B cell (primary cell): ENCODE results near the gene USP7. TPM values are rescaled to one million over a fixed set of nuclear protein-coding genes. Genes with fewer than 3 reads are reported as not detected.

Source experiments
- ATAC-seq: fragments of 200-7000 bp; cut with Tn5 transposase; one replicate; pipeline ENCODE4 v1.10.0; 2021; ENCODE audit warnings: low read depth, mild to moderate bottlenecking, moderate number of reproducible peaks, moderate library complexity
- CTCF ChIA-PET: fragments of 350-600 bp; sonication (Branson Sonifier 250); formaldehyde crosslinking; loops from one replicate; lab custom pipeline; 2021; ENCODE audit warnings: antibody characterized with exemption, inconsistent platforms; lab: Charles Lee
- POLR2A ChIA-PET: fragments of 350-600 bp; sonication (Branson Sonifier 250); formaldehyde crosslinking; loops from one replicate; lab custom pipeline; 2021; ENCODE audit warnings: antibody characterized with exemption; lab: Charles Lee
- DNase-seq: peaks from one replicate; pipeline ENCODE4 v3.0.0; 2013
- H2AFZ ChIP-seq: 2 replicates; pipeline ENCODE4 v1.6.1; 2012; ENCODE audit warnings: mild to moderate bottlenecking, low read depth, low read length; ENCODE audit not compliant: insufficient read depth, poor library complexity, severe bottlenecking
- H3K27ac ChIP-seq, 2 donors: 1 replicate in 1 of 2; 2 replicates in 1 of 2; pipeline ENCODE4 v1.5.1; 2012 to 2013; ENCODE audit warnings: low read length in 2 of 2, mild to moderate bottlenecking in 2 of 2, moderate library complexity in 1 of 2
- H3K27me3 ChIP-seq, 4 experiments: fragments of 200-600 bp in 1 of 4; sonication (generic) in 1 of 4; replicated peaks in 1 of 4; 1 replicate in 2 of 4; 2 replicates in 2 of 4; pipeline versions ENCODE4 v1.6.1 to v1.7.0; 2013 to 2016; ENCODE audit warnings: low read length in 3 of 4, mild to moderate bottlenecking in 2 of 4, mixed read lengths in 1 of 4, moderate library complexity in 1 of 4; ENCODE audit not compliant: insufficient read depth in 4 of 4, control insufficient read depth in 3 of 4; ENCODE audit errors: control extremely low read depth in 1 of 4
- H3K36me3 ChIP-seq, 2 experiments: replicated peaks in 1 of 2; 1 replicate in 1 of 2; 2 replicates in 1 of 2; pipeline versions ENCODE4 v1.6.1 to v1.7.1; 2013; ENCODE audit warnings: low read length in 1 of 2; ENCODE audit not compliant: insufficient read depth in 2 of 2, control insufficient read depth in 1 of 2; ENCODE audit errors: control extremely low read depth in 1 of 2, extremely low read depth in 1 of 2
- H3K4me1 ChIP-seq, 2 donors: fragments of 200-600 bp in 1 of 2; sonication (generic) in 1 of 2; 1 replicate in 1 of 2; 2 replicates in 1 of 2; pipeline versions ENCODE4 v1.5.1 to v1.6.1; 2013 to 2017; ENCODE audit warnings: low read length in 2 of 2; ENCODE audit not compliant: control insufficient read depth in 2 of 2, insufficient read depth in 2 of 2
- H3K4me2 ChIP-seq: replicated peaks from 2 replicates; pipeline ENCODE3; 2012; ENCODE audit warnings: mild to moderate bottlenecking, low read depth, low read length; ENCODE audit not compliant: poor library complexity, severe bottlenecking
- H3K4me3 ChIP-seq, 5 experiments: fragments of 200-600 bp in 1 of 5; sonication (generic) in 1 of 5; 1 replicate in 3 of 5; 2 replicates in 2 of 5; pipeline versions ENCODE4 v1.5.1 to v1.7.0; 2011 to 2016; ENCODE audit warnings: low read length in 4 of 5, mild to moderate bottlenecking in 4 of 5, low read depth in 2 of 5, control low read depth in 1 of 5, moderate library complexity in 1 of 5; ENCODE audit not compliant: insufficient read depth in 1 of 5; ENCODE audit errors: control extremely low read depth in 1 of 5, extremely low read depth in 1 of 5
- H3K79me2 ChIP-seq: fragments of 200-600 bp; sonication (generic); one replicate; pipeline ENCODE4 v1.6.0; 2016; ENCODE audit warnings: low read length; ENCODE audit not compliant: control insufficient read depth, insufficient read depth
- H3K9ac ChIP-seq: fragments of 200-600 bp; sonication (generic); 2 replicates; pipeline ENCODE4 v1.6.1; 2017; ENCODE audit warnings: mild to moderate bottlenecking, low read length, moderate library complexity
- H3K9me3 ChIP-seq, 3 donors: one replicate each; pipeline versions ENCODE4 v1.6.1 to v1.7.1; 2013; ENCODE audit warnings: low read length in 2 of 3; ENCODE audit not compliant: control insufficient read depth in 2 of 3, insufficient read depth in 1 of 3; ENCODE audit errors: control extremely low read depth in 1 of 3
- H4K20me1 ChIP-seq: 2 replicates; pipeline ENCODE4 v1.6.0; 2012; ENCODE audit warnings: mild to moderate bottlenecking, low read length; ENCODE audit not compliant: insufficient read depth, control insufficient read depth, poor library complexity, severe bottlenecking
- H3K27ac Mint-ChIP-seq: one replicate; pipeline ENCODE4 v1.8.0; 2021; ENCODE audit warnings: mixed read lengths
- H3K27me3 Mint-ChIP-seq: one replicate; pipeline ENCODE4 v1.8.0; 2021; ENCODE audit warnings: mixed read lengths
- H3K4me1 Mint-ChIP-seq: one replicate; pipeline ENCODE4 v1.8.0; 2021; ENCODE audit warnings: mixed read lengths
- H3K4me3 Mint-ChIP-seq: one replicate; pipeline ENCODE4 v1.8.0; 2021; ENCODE audit warnings: mixed read lengths
- H3K9me3 Mint-ChIP-seq: one replicate; pipeline ENCODE4 v1.8.0; 2022; ENCODE audit warnings: mixed read lengths; ENCODE audit not compliant: insufficient read depth
- CTCF ChIP-seq: fragments of 200-600 bp; IDR thresholded peaks from one replicate; pipeline ENCODE4 v1.8.0; 2022; ENCODE audit warnings: antibody characterized with exemption, mild to moderate bottlenecking
- EZH2 ChIP-seq: IDR thresholded peaks from 2 replicates; pipeline ENCODE4 v1.6.1; 2012; ENCODE audit warnings: borderline replicate concordance, low read depth, mild to moderate bottlenecking, moderate library complexity, low read length; ENCODE audit not compliant: insufficient read depth, poor library complexity, severe bottlenecking
- WGBS: methylation state at CpG from one replicate; pipeline ENCODE4 v1.1.5; 2013; ENCODE audit warnings: missing lambda C conversion rate; ENCODE audit not compliant: insufficient coverage; 5-methylcytosine and 5-hydroxymethylcytosine counted together
- intact Hi-C: fragments of 100-400 bp; cut with micrococcal nuclease; formaldehyde crosslinking; loops from one replicate; pipeline ENCODE4 v1.10.0; 2022
- polyA plus RNA-seq: library from polyadenylated mRNA; depleted of rRNA; stranded (reverse); fragments of >200 nt; gene quantifications from 2 replicates; pipeline ENCODE4 v1.2.3, GENCODE V29; 2012
- total RNA-seq, 2 donors: library from RNA; stranded (reverse); fragments of 120-200 nt in 1 of 2; gene quantifications; 1 replicate in 1 of 2; 2 replicates in 1 of 2; pipeline versions ENCODE4 v1.2.3 to v1.2.4, GENCODE V29; 2013 to 2022

Gene USP7
- total and polyA plus RNA-seq, 2 donors (not counting 1 experiment from before 2014, with no cell fraction given), result 27.4 to 223 TPM

- TF ChIP-seq CTCF (no peak), EZH2 (no peak)
- POLR2A ChIA-PET, result no interaction called here
- Histone ChIP-seq H3K4me1 (peaks cover 7 to 18% of the 10 kb centered on the region in 2 donors), H4K20me1 (peaks cover 95% of the 10 kb centered on the region), H3K36me3 (peaks cover 16 to 60% of the 10 kb centered on the region in 2 experiments), H3K27ac (no peak overlapping the region), H3K27me3 (no peaks in the 10 kb centered on the region), H3K4me2 (no peak overlapping the region), H2AFZ (no peak overlapping the region), H3K4me3 (no peak overlapping the region), H3K9ac (no peak overlapping the region), H3K79me2 (peaks cover 99% of the 10 kb centered on the region), H3K9me3 (no peaks in the 10 kb centered on the region)
- DNase-seq, result no peak
- no peak overlapping the region for H3K4me3 Mint-ChIP-seq
- CTCF ChIA-PET, result no interaction called here
- ATAC-seq, result no peak
- 100% methylated on average over 7 of the region's 11 CpGs for WGBS
- peaks cover 53% of the 10 kb centered on the region for H3K4me1 Mint-ChIP-seq
- H3K27ac Mint-ChIP-seq, result no peak overlapping the region
- no peaks in the 10 kb centered on the region for H3K9me3 Mint-ChIP-seq
- intact Hi-C loops, result loop anchor here (5.0 kb wide), 1 partner anchor 35 kb away; the partner anchor contains the start of gene USP7
- H3K27me3 Mint-ChIP-seq, result no peaks in the 10 kb centered on the region
Measured at GRCh38 chr16:8926827-8927226, 36.9 kb downstream of the USP7 start.

- DNase-seq, result no peak
- Histone ChIP-seq H3K27me3 (no peaks in the 10 kb centered on the region), H3K9ac (no peak overlapping the region), H3K4me2 (no peak overlapping the region), H4K20me1 (peaks cover 95% of the 10 kb centered on the region), H3K9me3 (no peaks in the 10 kb centered on the region), H3K27ac (no peak overlapping the region), H2AFZ (no peak overlapping the region), H3K4me3 (no peak overlapping the region), H3K79me2 (peaks cover 99% of the 10 kb centered on the region), H3K36me3 (peaks cover 22 to 74% of the 10 kb centered on the region in 2 experiments), H3K4me1 (peaks cover 4 to 18% of the 10 kb centered on the region in 2 donors)
- Mint-ChIP-seq H3K4me3 (no peak overlapping the region), H3K4me1 (peaks cover 46% of the 10 kb centered on the region), H3K27ac (no peak overlapping the region), H3K27me3 (no peaks in the 10 kb centered on the region), H3K9me3 (no peaks in the 10 kb centered on the region)
- CTCF ChIA-PET, result interaction anchor here (0.8 kb wide), 1 partner anchor 11 kb away, joined by 6 read pairs; no protein-coding TSS in a partner anchor
- WGBS, result 96% methylated on average over 7 of the region's 7 CpGs
- intact Hi-C loops, result loop anchor here (5.0 kb wide), 1 partner anchor 37 kb away; the partner anchor contains the start of gene USP7
- TF ChIP-seq CTCF (no peak), EZH2 (no peak)
- POLR2A ChIA-PET, result no interaction called here
- ATAC-seq, result no peak
Measured at GRCh38 chr16:8925455-8925854, 38.3 kb downstream of the USP7 start.
